Endothelial cell of umbilical vein (primary cell): ENCODE data around the gene S100A13. TPM values are rescaled to one million over a fixed set of nuclear protein-coding genes. Genes with fewer than 3 reads are reported as not detected.

Experiments
- BruUV-seq: library from RNA; stranded (reverse); fragments of 400-500 nt; replicated peaks from 2 replicates; lab custom pipeline; 2021; lab: Mats Ljungman, UMichigan
- CTCF ChIA-PET: fragments of 300-600, 350-600 bp; sonication (Branson Sonifier 250); formaldehyde crosslinking; loops from one replicate; lab custom pipeline; 2021; ENCODE audit warnings: antibody characterized with exemption, inconsistent platforms; lab: Charles Lee
- POLR2A ChIA-PET: fragments of 300-600, 350-600 bp; sonication (Branson Sonifier 250); formaldehyde crosslinking; loops from one replicate; lab custom pipeline; 2021; ENCODE audit warnings: antibody characterized with exemption, inconsistent platforms; lab: Charles Lee
- DNase-seq: peaks from one replicate; pipeline ENCODE4 v3.0.0-alpha.2; 2011; ENCODE audit warnings: low read depth, low spot score
- FAIRE-seq: peaks from 2 replicates; lab custom pipeline; 2011; peaks lifted over from hg19 to GRCh38; lab: Jason Lieb, UNC
- H2AFZ ChIP-seq: 2 replicates; pipeline ENCODE4 v1.6.0; 2012; ENCODE audit warnings: low read depth, low read length, control low read depth, inconsistent platforms
- H3K27ac ChIP-seq: 2 replicates; pipeline ENCODE4 v1.5.1; 2011; ENCODE audit warnings: low read depth, mild to moderate bottlenecking, control low read depth, low read length, moderate library complexity; ENCODE audit not compliant: insufficient read depth
- H3K27me3 ChIP-seq, 2 experiments: 2 replicates each; pipeline versions ENCODE4 v1.6.0 to v1.6.1; 2011; ENCODE audit warnings: low read length in 2 of 2, mixed read lengths in 1 of 2; ENCODE audit not compliant: control insufficient read depth in 2 of 2, insufficient read depth in 2 of 2
- H3K36me3 ChIP-seq, 2 experiments: 2 replicates in 1 of 2; 3 replicates in 1 of 2; pipeline ENCODE4 v1.5.1; 2011; ENCODE audit warnings: low read length in 2 of 2, mild to moderate bottlenecking in 1 of 2, moderate library complexity in 1 of 2; ENCODE audit not compliant: control insufficient read depth in 2 of 2, insufficient read depth in 2 of 2; ENCODE audit errors: extremely low read depth in 1 of 2
- H3K4me1 ChIP-seq: 3 replicates; pipeline ENCODE4 v1.5.1; 2011; ENCODE audit warnings: mild to moderate bottlenecking, low read length; ENCODE audit not compliant: control insufficient read depth, insufficient read depth; ENCODE audit errors: extremely low read depth
- H3K4me2 ChIP-seq: 2 replicates; pipeline ENCODE4 v1.6.1; 2011; ENCODE audit warnings: low read length, control low read depth, mixed read lengths; ENCODE audit not compliant: insufficient read depth
- H3K4me3 ChIP-seq, 3 experiments: fragments of 200-600 bp in 1 of 3; sonication (generic), shearing (Covaris generic) in 1 of 3; replicated peaks in 1 of 3; 2 replicates each; pipeline ENCODE4 v1.5.1; 2011 to 2016; ENCODE audit warnings: control low read depth in 3 of 3, low read length in 3 of 3, mild to moderate bottlenecking in 2 of 3, inconsistent platforms in 1 of 3, low read depth in 1 of 3, moderate library complexity in 1 of 3; ENCODE audit not compliant: insufficient read depth in 1 of 3
- H3K79me2 ChIP-seq: 2 replicates; pipeline ENCODE4 v1.6.0; 2012; ENCODE audit warnings: low read length, inconsistent platforms; ENCODE audit not compliant: control insufficient read depth, insufficient read depth
- H3K9ac ChIP-seq: replicated peaks from 2 replicates; pipeline ENCODE3; 2011; ENCODE audit warnings: low read length, control low read depth; ENCODE audit not compliant: insufficient read depth; ENCODE audit errors: extremely low read depth
- H3K9me1 ChIP-seq: replicated peaks from 3 replicates; pipeline ENCODE4 v1.6.0; 2011; ENCODE audit warnings: mild to moderate bottlenecking, low read length; ENCODE audit not compliant: control insufficient read depth, insufficient read depth; ENCODE audit errors: extremely low read depth
- H3K9me3 ChIP-seq: replicated peaks from 2 replicates; pipeline ENCODE4 v1.5.1; 2012; ENCODE audit warnings: low read length, inconsistent platforms; ENCODE audit not compliant: control insufficient read depth, insufficient read depth
- H4K20me1 ChIP-seq: replicated peaks from 2 replicates; pipeline ENCODE3; 2011; ENCODE audit warnings: mild to moderate bottlenecking, low read length; ENCODE audit not compliant: control insufficient read depth, insufficient read depth; ENCODE audit errors: extremely low read depth
- CTCF ChIP-seq, 2 donors: IDR thresholded peaks; 1 replicate in 1 of 2; 2 replicates in 1 of 2; pipeline ENCODE4 v1.5.1; 2011; ENCODE audit warnings: low read length in 2 of 2, mild to moderate bottlenecking in 2 of 2, moderate library complexity in 2 of 2, control low read depth in 1 of 2, inconsistent platforms in 1 of 2, low read depth in 1 of 2; ENCODE audit not compliant: insufficient read depth in 1 of 2; ENCODE audit errors: extremely low read depth in 1 of 2
- FOS ChIP-seq: IDR thresholded peaks from 2 replicates; pipeline ENCODE4 v1.6.1; 2011; ENCODE audit warnings: mild to moderate bottlenecking, low read length, moderate library complexity, borderline replicate concordance; ENCODE audit not compliant: insufficient read depth
- JUN ChIP-seq: IDR thresholded peaks from 2 replicates; pipeline ENCODE4 v1.6.1; 2011; ENCODE audit warnings: borderline replicate concordance, low read depth; ENCODE audit not compliant: insufficient read length, insufficient read depth
- dilution Hi-C: fragments of 300-500 bp; cut with MboI; formaldehyde crosslinking; loops from one replicate; pipeline ENCODE4 v1.15.0; 2019; ENCODE audit warnings: low sequenced_read_pairs; ENCODE audit not compliant: extremely low pct_ligation_motif_present
- intact Hi-C: fragments of 100-400 bp; cut with micrococcal nuclease; formaldehyde crosslinking; loops from one replicate; pipeline ENCODE4 v1.10.0; 2022
- polyA plus RNA-seq, 4 experiments: library from polyadenylated mRNA; depleted of rRNA in 3 of 4; stranded (reverse) in 3 of 4; unstranded in 1 of 4; fragments of >200 nt; gene quantifications; 2 replicates each; pipeline versions ENCODE4 v1.2.1 to v1.2.3, GENCODE V29; 2011 to 2012; ENCODE audit warnings: missing spikeins in 1 of 4
- total RNA-seq: library from RNA; stranded (reverse); gene quantifications from 2 replicates; pipeline ENCODE4 v1.2.3, GENCODE V29; 2021

S100A13 gene
- total and polyA plus RNA-seq, 2 donors (not counting 3 experiments of a cell fraction or from before 2014, with no cell fraction given): 155 to 360 TPM

GRCh38 chr1:153631047-153632022 lies 4.0 kb upstream of the S100A13 start:
- no peak for DNase-seq
- no peak for FAIRE-seq
- no peak overlapping the region for H2AFZ ChIP-seq
- intact Hi-C loops (loop anchor here (5.0 kb wide), 1 partner anchor 41 kb away; the partner anchor contains the start of gene ILF2), dilution Hi-C loops (no loop called here)
- no peak overlapping the region for H3K9ac ChIP-seq
- no peak overlapping the region for H3K4me2 ChIP-seq
- ChIA-PET POLR2A (interaction anchor here (0.6 kb wide), 2 partner anchors 25 to 134 kb away, joined by 4 to 6 read pairs; no protein-coding TSS in a partner anchor), CTCF (interaction anchor here (1.0 to 7.8 kb wide), 3 partner anchors 16 to 60 kb away, joined by 4 to 145 read pairs (median 4); partner anchors contain the start of gene S100A14)
- no peak overlapping the region for H3K4me3 ChIP-seq
- no peaks in the 10 kb centered on the region for H3K27me3 ChIP-seq
- peaks cover 20% of the 10 kb centered on the region for H3K4me1 ChIP-seq
- H3K79me2 ChIP-seq: peaks cover 27% of the 10 kb centered on the region
- H3K9me3 ChIP-seq: no peaks in the 10 kb centered on the region
- BruUV-seq: no TSS peak
- no peak for TF ChIP-seq CTCF (IDR thresholded peaks at IDR 0.05; ENCODE audit: extremely low read depth in 1 of 2, insufficient read depth in 1 of 2, low read depth in 1 of 2, low read length in 2 of 2)
- TF ChIP-seq FOS: no peak
- TF ChIP-seq JUN: no peak
- H3K9me1 ChIP-seq: no peaks in the 10 kb centered on the region
- no peaks in the 10 kb centered on the region for H4K20me1 ChIP-seq
- no peaks in the 10 kb centered on the region for H3K36me3 ChIP-seq
- no peak overlapping the region for H3K27ac ChIP-seq
